GM12878 (cell line): ENCODE data around the gene CIAPIN1. TPM values are rescaled to one million over a fixed set of nuclear protein-coding genes. Genes with fewer than 3 reads are reported as not detected.

Source experiments
- ATAC-seq: fragments of 200-7000 bp; cut with Tn5 transposase; 3 replicates; pipeline ENCODE4 v1.9.1; 2020; ENCODE audit warnings: mild to moderate bottlenecking, moderate library complexity
- BruUV-seq: library from RNA; stranded (reverse); fragments of 400-500 nt; replicated peaks from 2 replicates; lab custom pipeline; 2021; lab: Mats Ljungman, UMichigan
- CTCF ChIA-PET: fragments of 300-600 bp; sonication (Branson Sonifier 250); formaldehyde crosslinking; extraction: SDS; loops from one replicate; lab custom pipeline; 2021; ENCODE audit warnings: inconsistent platforms; lab: Yijun Ruan, JAX
- POLR2A ChIA-PET: fragments of 350-600 bp; formaldehyde crosslinking; extraction: SDS; loops from one replicate; lab custom pipeline; 2021; ENCODE audit warnings: inconsistent platforms; lab: Charles Lee
- RAD21 ChIA-PET: fragments of 300-600 bp; sonication (Branson Sonifier 250); formaldehyde crosslinking; loops from one replicate; lab custom pipeline; 2023; ENCODE audit warnings: antibody characterized with exemption; ENCODE audit not compliant: unreplicated experiment; lab: Charles Lee
- SMC1A ChIA-PET: fragments of 300-600 bp; sonication (Branson Sonifier 250); formaldehyde crosslinking; loops from one replicate; lab custom pipeline; 2023; ENCODE audit not compliant: unreplicated experiment, uncharacterized antibody; lab: Charles Lee
- DNase-seq: peaks from one replicate; pipeline ENCODE4 v3.0.0-alpha.2; 2011; ENCODE audit warnings: low read depth, low spot score
- FAIRE-seq: peaks from 3 replicates; lab custom pipeline; 2011; peaks lifted over from hg19 to GRCh38; lab: Jason Lieb, UNC
- H2AFZ ChIP-seq: 2 replicates; pipeline ENCODE4 v1.6.0; 2011; ENCODE audit warnings: low read depth, low read length, control low read depth; ENCODE audit not compliant: control insufficient read depth
- H3K27ac ChIP-seq: 2 replicates; pipeline ENCODE4 v1.5.1; 2011; ENCODE audit warnings: control low read depth; ENCODE audit not compliant: control insufficient read depth, insufficient read depth
- H3K27me3 ChIP-seq, 2 experiments: replicated peaks in 1 of 2; 2 replicates each; pipeline versions ENCODE4 v1.6.0 to v1.6.1; 2011; ENCODE audit warnings: low read length in 1 of 2; ENCODE audit not compliant: control insufficient read depth in 2 of 2, insufficient read depth in 2 of 2
- H3K36me3 ChIP-seq, 2 experiments: 2 replicates each; pipeline ENCODE4 v1.5.1; 2011; ENCODE audit warnings: low read length in 1 of 2; ENCODE audit not compliant: control insufficient read depth in 2 of 2, insufficient read depth in 2 of 2
- H3K4me1 ChIP-seq: 2 replicates; pipeline ENCODE4 v1.6.1; 2011; ENCODE audit warnings: mild to moderate bottlenecking, low read length, moderate library complexity, mixed read lengths; ENCODE audit not compliant: control insufficient read depth, insufficient read depth
- H3K4me2 ChIP-seq: 2 replicates; pipeline ENCODE4 v1.6.0; 2011; ENCODE audit warnings: control low read depth; ENCODE audit not compliant: control insufficient read depth, insufficient read depth
- H3K4me3 ChIP-seq: fragments of 200-600 bp; sonication (generic); 2 replicates; pipeline ENCODE4 v1.5.1; 2016
- H3K79me2 ChIP-seq: 2 replicates; pipeline ENCODE4 v1.6.0; 2011; ENCODE audit warnings: low read length; ENCODE audit not compliant: control insufficient read depth, insufficient read depth
- H3K9ac ChIP-seq: 2 replicates; pipeline ENCODE4 v1.8.0; 2011; ENCODE audit warnings: low read length, control low read depth, mixed read lengths; ENCODE audit not compliant: control insufficient read depth, insufficient read depth
- H3K9me3 ChIP-seq: replicated peaks from 3 replicates; pipeline ENCODE4 v1.5.1; 2011; ENCODE audit warnings: mild to moderate bottlenecking, low read length; ENCODE audit not compliant: control insufficient read depth, insufficient read depth
- H4K20me1 ChIP-seq: 2 replicates; pipeline ENCODE4 v1.6.0; 2011; ENCODE audit not compliant: control insufficient read depth, insufficient read depth
- BACH1 ChIP-seq: fragments of 450-650 bp; IDR thresholded peaks from 2 replicates; pipeline ENCODE4 v1.6.1; 2017; ENCODE audit warnings: mild to moderate bottlenecking, borderline replicate concordance
- BCL11A ChIP-seq: IDR thresholded peaks from 2 replicates; pipeline ENCODE4 v1.6.1; 2011; ENCODE audit warnings: low read depth, low read length
- CHD1 ChIP-seq: IDR thresholded peaks from 2 replicates; pipeline ENCODE4 v1.6.1; 2012; ENCODE audit warnings: low read depth, low read length, improper control_type of control experiment
- CHD4 ChIP-seq: fragments of 200-600 bp; sonication (generic); IDR thresholded peaks from 2 replicates; pipeline ENCODE4 v1.6.1; 2016; ENCODE audit warnings: mild to moderate bottlenecking
- EP300 ChIP-seq, 2 experiments: fragments of 150-350 bp in 1 of 2; IDR thresholded peaks; 2 replicates each; pipeline ENCODE4 v1.6.1; 2011 to 2012; ENCODE audit warnings: low read depth in 2 of 2, low read length in 2 of 2, borderline replicate concordance in 1 of 2, improper control_type of control experiment in 1 of 2, inconsistent platforms in 1 of 2; ENCODE audit not compliant: control insufficient read depth in 1 of 2
- MTA3 ChIP-seq: IDR thresholded peaks from 2 replicates; pipeline ENCODE4 v1.6.1; 2012; ENCODE audit warnings: low read length, inconsistent platforms, borderline replicate concordance
- POLR2A ChIP-seq: IDR thresholded peaks from 2 replicates; pipeline ENCODE4 v1.6.1; 2011; ENCODE audit warnings: low read depth, mild to moderate bottlenecking, low read length
- POU2F2 ChIP-seq: IDR thresholded peaks from 3 replicates; pipeline ENCODE4 v1.6.1; 2011; ENCODE audit warnings: low read depth, mild to moderate bottlenecking, low read length, borderline replicate concordance
- TCF7 ChIP-seq: IDR thresholded peaks from 2 replicates; pipeline ENCODE4 v1.6.1; 2014; ENCODE audit warnings: antibody characterized with exemption, borderline replicate concordance
- ZBED1 ChIP-seq: IDR thresholded peaks from 2 replicates; pipeline ENCODE4 v1.6.1; 2016; ENCODE audit warnings: borderline replicate concordance
- ZNF687 ChIP-seq: fragments of 450-650 bp; IDR thresholded peaks from 2 replicates; pipeline ENCODE4 v1.6.1; 2017; ENCODE audit warnings: mild to moderate bottlenecking, moderate library complexity
- WGBS: methylation state at CpG from one replicate; pipeline ENCODE4 v1.1.6; 2016; ENCODE audit warnings: low lambda C conversion rate; ENCODE audit not compliant: insufficient replicate concordance, insufficient coverage; ENCODE audit errors: missing lambda C conversion rate; 5-methylcytosine and 5-hydroxymethylcytosine counted together
- in situ Hi-C: fragments of 300-500 bp; cut with MboI; formaldehyde crosslinking; loops from 9 replicates; pipeline ENCODE4 v1.14.3; 2018; ENCODE audit warnings: mixed read lengths
- intact Hi-C: fragments of 100-400 bp; cut with micrococcal nuclease; formaldehyde crosslinking; loops from one replicate; pipeline ENCODE4 v1.14.2; 2022; ENCODE audit not compliant: unreplicated experiment
- polyA plus RNA-seq, 11 experiments: library from polyadenylated mRNA; depleted of rRNA in 4 of 11; unstranded in 6 of 11; stranded (reverse) in 5 of 11; fragments of >200 nt; fragmentation: Nextera tagmentation in 4 of 11; fragmentation: Illumina TruSeq in 1 of 11; extraction: Ambion mirVana in 4 of 11; extraction: Trizol in 1 of 11; gene quantifications; 1 replicate in 1 of 11; 2 replicates in 10 of 11; pipeline versions ENCODE4 v1.2.1 to v1.2.3, GENCODE V29; 2011 to 2016; ENCODE audit warnings: inconsistent platforms in 2 of 11, missing spikeins in 2 of 11, low read depth in 1 of 11
- total RNA-seq, 4 experiments: library from RNA; depleted of rRNA in 3 of 4; stranded (reverse); fragments of >200 nt in 3 of 4; fragmentation: Illumina TruSeq in 1 of 4; extraction: Trizol in 1 of 4; gene quantifications; 2 replicates each; pipeline versions ENCODE4 v1.2.1 to v1.2.3, GENCODE V29; 2013 to 2021

The CIAPIN1 gene
- total and polyA plus RNA-seq, 10 of the 15 experiments (the other 5 are each of a cell fraction or from before 2014, with no cell fraction given), result 46.2 to 150 (median 54.3) TPM

GRCh38 chr16:57473176-57473840, 26.1 kb upstream of the CIAPIN1 start:
- WGBS, result 91% methylated on average over 14 of the region's 14 CpGs
- ChIA-PET CTCF (interaction anchor here (1.5 to 3.3 kb wide), 2 partner anchors 9 to 46 kb away, joined by 5 to 20 read pairs; partner anchors contain the start of gene POLR2C), RAD21 (interaction anchor here (0.8 kb wide), 1 partner anchor 8 kb away, joined by 3 read pairs; no protein-coding TSS in a partner anchor), POLR2A (interaction anchor here (1.0 kb wide), 1 partner anchor 54 kb away, joined by 3 read pairs; no protein-coding TSS in a partner anchor), SMC1A (no interaction called here)
- Histone ChIP-seq H3K36me3 (peaks cover 21 to 31% of the 10 kb centered on the region in 2 experiments), H3K4me1 (peaks cover 12% of the 10 kb centered on the region), H2AFZ (no peak overlapping the region), H4K20me1 (no peaks in the 10 kb centered on the region), H3K79me2 (no peaks in the 10 kb centered on the region), H3K27me3 (no peaks in the 10 kb centered on the region), H3K4me3 (no peak overlapping the region), H3K27ac (no peak overlapping the region), H3K9me3 (no peaks in the 10 kb centered on the region), H3K4me2 (no peak overlapping the region), H3K9ac (no peak overlapping the region)
- intact Hi-C loops (no loop called here), in situ Hi-C loops (no loop called here)
- FAIRE-seq (no peak), ATAC-seq (no peak), DNase-seq (no peak)
- BruUV-seq, result no TSS peak
- TF ChIP-seq BACH1 (no peak), POLR2A (peak; percentile 68)

GRCh38 chr16:57472665-57473060, 25.5 kb upstream of the CIAPIN1 start:
- Histone ChIP-seq H3K27me3 (no peaks in the 10 kb centered on the region), H3K9me3 (no peaks in the 10 kb centered on the region), H3K79me2 (no peaks in the 10 kb centered on the region), H4K20me1 (no peaks in the 10 kb centered on the region), H3K36me3 (peaks cover 21 to 31% of the 10 kb centered on the region in 2 experiments), H3K4me2 (no peak overlapping the region), H3K4me1 (peaks cover 10% of the 10 kb centered on the region), H3K27ac (no peak overlapping the region), H2AFZ (no peak overlapping the region)
- CTCF ChIA-PET, result interaction anchor here (1.5 kb wide), 1 partner anchor 47 kb away, joined by 5 read pairs; no protein-coding TSS in a partner anchor
- FAIRE-seq (no peak), DNase-seq (no peak), ATAC-seq (no peak)
- in situ Hi-C loops, result no loop called here
- TSS peak; percentile 62 for BruUV-seq
- RAD21 ChIA-PET, result interaction anchor here (0.8 kb wide), 1 partner anchor 9 kb away, joined by 3 read pairs; no protein-coding TSS in a partner anchor
- WGBS, result 61% methylated on average over 4 of the region's 4 CpGs
- POLR2A ChIA-PET, result interaction anchor here (1.0 kb wide), 1 partner anchor 55 kb away, joined by 3 read pairs; no protein-coding TSS in a partner anchor
- TF ChIP-seq ZBED1 (no peak), TCF7 (no peak), CHD1 (no peak), POU2F2 (no peak), EP300 (IDR thresholded peaks at IDR 0.05; ENCODE audit: borderline replicate concordance in 1 of 2, control insufficient read depth in 1 of 2, low read depth in 2 of 2, low read length in 2 of 2) (no peak), CHD4 (no peak), MTA3 (0 out of 2 replicates have a peak, but pooled peaks have one; percentile 9), BCL11A (no peak), ZNF687 (no peak)
- TF ChIP-seq, all 136 proteins: peak for 1
- Histone ChIP-seq H3K4me3 (no peak overlapping the region), H3K9ac (no peak overlapping the region)
- SMC1A ChIA-PET, result no interaction called here
- intact Hi-C loops, result no loop called here
